CD4-positive, alpha-beta T cell treated with Interleukin-15 for 1 hour (primary cell): ENCODE data around the gene KCTD19.

ENCODE experiments used
- DNase-seq: peaks from one replicate; pipeline ENCODE4 v3.0.0-alpha.2; 2020

Gene KCTD19

GRCh38 chr16:67281536-67282446 lies 44.8 kb downstream of the KCTD19 start:
- no peak for DNase-seq

GRCh38 chr16:67280090-67281015 lies 46.2 kb downstream of the KCTD19 start:
- DNase-seq: no peak

GRCh38 chr16:67279296-67280089 lies 47.0 kb downstream of the KCTD19 start, which contains the start of gene PLEKHG4:
TSS of gene PLEKHG4 (plus strand) at chr16:67279532. CDS start at chr16:67280045, 513 bp downstream.
- peak; percentile 85 for DNase-seq

- DNase-seq: peak; percentile 24
Measured at GRCh38 chr16:67278773-67279295, 47.7 kb downstream of the KCTD19 start.

- DNase-seq: no peak
Measured at GRCh38 chr16:67277999-67278772, 48.4 kb downstream of the KCTD19 start.

GRCh38 chr16:67277294-67277998 lies 49.1 kb downstream of the KCTD19 start:
- DNase-seq: no peak

GRCh38 chr16:67275321-67275720 lies 51.2 kb downstream of the KCTD19 start:
- DNase-seq: no peak

GRCh38 chr16:67271446-67271845 lies 55.1 kb downstream of the KCTD19 start:
- DNase-seq: no peak

GRCh38 chr16:67270931-67271338 lies 55.6 kb downstream of the KCTD19 start:
- DNase-seq: no peak

GRCh38 chr16:67269766-67270165 lies 56.8 kb downstream of the KCTD19 start:
- DNase-seq: no peak

- no peak for DNase-seq
Measured at GRCh38 chr16:67268136-67268579, 58.4 kb downstream of the KCTD19 start.

- DNase-seq: no peak
Measured at GRCh38 chr16:67265834-67266233, 60.7 kb downstream of the KCTD19 start.

- DNase-seq: no peak
Measured at GRCh38 chr16:67264866-67265265, 61.7 kb downstream of the KCTD19 start.

- DNase-seq: no peak
Measured at GRCh38 chr16:67264277-67264676, 62.3 kb downstream of the KCTD19 start.

- no peak for DNase-seq
Measured at GRCh38 chr16:67263201-67263600, 63.3 kb downstream of the KCTD19 start.

- DNase-seq: no peak
Measured at GRCh38 chr16:67260426-67261063, 66.0 kb downstream of the KCTD19 start.

- DNase-seq: no peak
Measured at GRCh38 chr16:67259705-67260104, 66.8 kb downstream of the KCTD19 start.

- DNase-seq: no peak
Measured at GRCh38 chr16:67258161-67258835, 68.2 kb downstream of the KCTD19 start.

- no peak for DNase-seq
Measured at GRCh38 chr16:67257486-67258160, 68.9 kb downstream of the KCTD19 start.
